Kidney (tissue), 14 donors: ENCODE data around the gene IPPK. TPM values are rescaled to one million over a fixed set of nuclear protein-coding genes. Genes with fewer than 3 reads are reported as not detected.

ENCODE experiments used
- DNase-seq, 5 donors: peaks; one replicate each; pipeline ENCODE4 v3.0.0-alpha.2; 2013 to 2020
- FAIRE-seq: peaks from 2 replicates; lab custom pipeline; 2012; peaks lifted over from hg19 to GRCh38; lab: Jason Lieb, UNC
- H3K27ac ChIP-seq, 2 donors: one replicate each; pipeline ENCODE4 v1.7.0; 2013; ENCODE audit warnings: low read depth in 2 of 2, low read length in 2 of 2, inconsistent platforms in 1 of 2
- H3K27me3 ChIP-seq: one replicate; pipeline ENCODE4 v1.7.1; 2013; ENCODE audit warnings: low read length, inconsistent platforms; ENCODE audit not compliant: control insufficient read depth, insufficient read depth
- H3K36me3 ChIP-seq, 3 donors: one replicate each; pipeline versions ENCODE4 v1.7.0 to v1.7.1; 2013; ENCODE audit warnings: low read length in 3 of 3, control low read depth in 1 of 3, inconsistent platforms in 1 of 3; ENCODE audit not compliant: insufficient read depth in 3 of 3, control insufficient read depth in 2 of 3
- H3K4me1 ChIP-seq, 3 donors: one replicate each; pipeline versions ENCODE4 v1.7.0 to v1.7.1; 2013; ENCODE audit warnings: low read length in 3 of 3, inconsistent platforms in 1 of 3, low read depth in 1 of 3; ENCODE audit not compliant: control insufficient read depth in 2 of 3, insufficient read depth in 2 of 3
- H3K4me3 ChIP-seq, 3 donors: one replicate each; pipeline versions ENCODE4 v1.7.0 to v1.8.1; 2013; ENCODE audit warnings: low read length in 3 of 3, control low read depth in 1 of 3, inconsistent platforms in 1 of 3
- H3K9ac ChIP-seq, 3 donors: one replicate each; pipeline versions ENCODE4 v1.7.0 to v1.7.1; 2013; ENCODE audit warnings: low read length in 3 of 3, control low read depth in 1 of 3, inconsistent platforms in 1 of 3
- H3K9me3 ChIP-seq, 3 donors: one replicate each; pipeline versions ENCODE4 v1.7.0 to v1.7.1; 2013; ENCODE audit warnings: low read length in 3 of 3, control low read depth in 1 of 3, inconsistent platforms in 1 of 3; ENCODE audit not compliant: control insufficient read depth in 2 of 3, insufficient read depth in 1 of 3
- intact Hi-C: fragments of 100-400 bp; cut with DNase I; formaldehyde crosslinking; loops from one replicate; pipeline ENCODE4 v1.11.1; 2022
- polyA plus RNA-seq: library from polyadenylated mRNA; stranded (reverse); fragments of 350-450 nt; fragmentation: Illumina TruSeq; extraction: RNeasy Lipid Tissue Mini Kit (QIAGEN cat#74804); gene quantifications from one replicate; pipeline ENCODE4 v1.2.3, GENCODE V29; 2014; ENCODE audit warnings: low read depth, low replicate concordance; ENCODE audit not compliant: insufficient read depth
- total RNA-seq: library from RNA; stranded (reverse); fragmentation: NEBNext Ultra II Directional; extraction: Animal tissue kit (Norgen Biotek cat#: 25700); gene quantifications from one replicate; pipeline ENCODE4 v1.2.1, GENCODE V29; 2021
- TF ChIP-seq, protein P1 (sequence below): IDR thresholded peaks from 3 replicates; pipeline ENCODE4 v1.5.1; 2012; ENCODE audit warnings: mild to moderate bottlenecking, moderate library complexity, borderline replicate concordance; ENCODE audit not compliant: insufficient read depth; ENCODE audit errors: extremely low read depth
- donor health status: control.
- donor health status: control.
- donor health status: control.
- donor health status: control.
- donor health status: control.
- donor health status: DM: yes; HTN: yes; CAD: no.
- donor health status: Normal renal cell carcinoma (clear cell type).

Gene IPPK
- total and polyA plus RNA-seq, 2 donors from 2014 or later = 7.3 to 10.2 TPM

DNA sequence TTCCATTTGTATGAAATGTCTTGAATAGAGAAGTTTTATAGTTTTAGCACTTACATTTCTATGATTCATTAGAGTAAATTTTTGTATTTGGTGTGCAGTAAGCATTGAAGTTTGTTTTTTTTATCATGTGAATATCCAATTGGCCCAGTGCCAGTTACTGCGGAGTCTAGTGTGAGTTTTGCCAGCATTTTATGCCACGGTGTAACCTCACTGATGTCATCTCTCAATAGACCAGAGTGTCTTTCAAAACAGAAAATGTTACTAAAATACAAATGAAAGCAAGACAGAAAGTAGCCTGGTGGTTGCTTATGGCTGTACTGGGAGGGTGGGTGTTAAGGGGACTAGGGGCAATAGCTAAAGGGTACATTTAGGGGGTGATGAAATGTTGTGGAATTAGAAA, 62.8 kb downstream of the IPPK start:
- peaks cover 0 to 5% (median 4%) of the 10 kb centered on the region in 3 donors for H3K36me3 ChIP-seq
- H3K27ac ChIP-seq = no peak overlapping the region
- TF ChIP-seq, protein P1, sequence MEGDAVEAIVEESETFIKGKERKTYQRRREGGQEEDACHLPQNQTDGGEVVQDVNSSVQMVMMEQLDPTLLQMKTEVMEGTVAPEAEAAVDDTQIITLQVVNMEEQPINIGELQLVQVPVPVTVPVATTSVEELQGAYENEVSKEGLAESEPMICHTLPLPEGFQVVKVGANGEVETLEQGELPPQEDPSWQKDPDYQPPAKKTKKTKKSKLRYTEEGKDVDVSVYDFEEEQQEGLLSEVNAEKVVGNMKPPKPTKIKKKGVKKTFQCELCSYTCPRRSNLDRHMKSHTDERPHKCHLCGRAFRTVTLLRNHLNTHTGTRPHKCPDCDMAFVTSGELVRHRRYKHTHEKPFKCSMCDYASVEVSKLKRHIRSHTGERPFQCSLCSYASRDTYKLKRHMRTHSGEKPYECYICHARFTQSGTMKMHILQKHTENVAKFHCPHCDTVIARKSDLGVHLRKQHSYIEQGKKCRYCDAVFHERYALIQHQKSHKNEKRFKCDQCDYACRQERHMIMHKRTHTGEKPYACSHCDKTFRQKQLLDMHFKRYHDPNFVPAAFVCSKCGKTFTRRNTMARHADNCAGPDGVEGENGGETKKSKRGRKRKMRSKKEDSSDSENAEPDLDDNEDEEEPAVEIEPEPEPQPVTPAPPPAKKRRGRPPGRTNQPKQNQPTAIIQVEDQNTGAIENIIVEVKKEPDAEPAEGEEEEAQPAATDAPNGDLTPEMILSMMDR = no peak
- intact Hi-C loops = no loop called here
- H3K9me3 ChIP-seq = peaks cover 0 to 5% (median 0%) of the 10 kb centered on the region in 3 donors
- no peaks in the 10 kb centered on the region for H3K27me3 ChIP-seq
- no peak overlapping the region for H3K4me3 ChIP-seq
- peaks cover 8 to 11% (median 9%) of the 10 kb centered on the region in 3 donors for H3K4me1 ChIP-seq
- FAIRE-seq (no peak), DNase-seq (no peak)
- no peak overlapping the region for H3K9ac ChIP-seq

DNA sequence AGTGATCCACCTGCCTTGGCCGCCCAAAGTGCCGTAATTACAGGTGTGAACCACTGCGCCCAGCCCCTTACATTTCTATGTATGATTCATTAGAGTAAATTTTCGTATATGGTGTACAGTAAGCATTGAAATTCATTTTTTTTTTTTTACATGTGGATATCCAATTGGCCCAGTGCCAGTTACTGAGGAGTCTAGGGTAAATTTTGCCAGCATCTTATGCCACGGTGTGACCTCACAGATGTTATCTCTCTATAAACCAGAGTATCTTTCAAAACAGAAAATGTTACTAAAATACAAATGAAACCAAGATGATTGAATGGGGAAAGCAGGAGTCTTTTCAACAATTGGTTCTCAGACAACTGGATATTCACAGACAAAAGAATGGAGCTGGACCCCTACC, 64.7 kb downstream of the IPPK start:
- DNase-seq (no peak), FAIRE-seq (no peak)
- intact Hi-C loops = no loop called here
- H3K4me3 ChIP-seq = no peak overlapping the region
- H3K27me3 ChIP-seq = no peaks in the 10 kb centered on the region
- no peak overlapping the region for H3K9ac ChIP-seq
- TF ChIP-seq, protein P1 = no peak
- H3K9me3 ChIP-seq = peaks cover 0 to 5% (median 0%) of the 10 kb centered on the region in 3 donors
- no peak overlapping the region for H3K27ac ChIP-seq
- H3K4me1 ChIP-seq = peaks cover 8 to 19% (median 11%) of the 10 kb centered on the region in 3 donors
- H3K36me3 ChIP-seq = no peaks in the 10 kb centered on the region

DNA sequence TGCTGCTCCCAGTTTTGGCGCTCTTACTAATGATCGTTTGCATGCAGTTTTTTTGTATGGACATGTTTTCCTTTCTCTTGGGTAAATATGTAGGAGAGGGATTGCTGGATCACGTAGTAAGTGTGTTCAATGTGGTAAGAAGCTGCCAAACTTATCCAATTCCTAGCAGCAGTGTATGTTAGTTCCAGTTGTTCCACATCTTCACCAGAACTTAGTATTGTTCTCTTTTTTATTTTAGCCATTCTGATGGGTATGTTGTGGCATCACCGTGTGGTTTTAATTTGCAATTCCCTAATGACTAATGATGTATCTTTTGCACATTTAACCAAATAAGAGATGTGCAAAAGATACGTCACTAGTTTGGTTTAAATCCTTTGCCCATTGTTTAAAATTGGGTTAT, 65.9 kb downstream of the IPPK start:
- H3K27ac ChIP-seq = no peak overlapping the region
- TF ChIP-seq, protein P1 = no peak
- no peak for DNase-seq
- H3K36me3 ChIP-seq = no peaks in the 10 kb centered on the region
- peaks cover 0 to 5% (median 0%) of the 10 kb centered on the region in 3 donors for H3K9me3 ChIP-seq
- H3K27me3 ChIP-seq = no peaks in the 10 kb centered on the region
- H3K4me3 ChIP-seq = no peak overlapping the region
- intact Hi-C loops = no loop called here
- no peak overlapping the region for H3K9ac ChIP-seq
- FAIRE-seq = no peak
- peaks cover 8 to 17% (median 11%) of the 10 kb centered on the region in 3 donors for H3K4me1 ChIP-seq

DNA sequence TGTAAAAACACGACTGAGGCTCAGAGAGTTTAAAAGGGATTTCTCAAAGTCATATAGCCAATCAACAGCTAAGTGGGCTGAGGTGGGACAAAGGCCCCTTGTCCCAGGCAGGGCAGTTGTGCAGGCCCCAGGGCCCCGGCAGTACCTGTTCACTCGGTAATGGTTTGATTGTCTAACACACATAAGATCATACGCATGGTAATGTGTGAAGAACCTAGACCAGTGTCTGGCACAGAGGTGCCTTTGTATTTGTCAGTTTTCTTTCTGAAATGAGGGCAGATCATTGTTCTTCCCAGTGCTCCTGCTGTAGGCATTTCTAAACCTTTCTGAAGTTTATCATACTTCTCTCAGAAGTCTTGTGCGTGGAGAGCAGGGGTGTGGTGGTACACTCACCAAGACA, 66.8 kb downstream of the IPPK start:
- Histone ChIP-seq H3K4me3 (no peak overlapping the region), H3K4me1 (peaks cover 1 to 19% (median 3%) of the 10 kb centered on the region in 3 donors), H3K9ac (no peak overlapping the region), H3K27me3 (no peaks in the 10 kb centered on the region), H3K9me3 (peaks cover 0 to 5% (median 0%) of the 10 kb centered on the region in 3 donors), H3K36me3 (no peaks in the 10 kb centered on the region), H3K27ac (no peak overlapping the region)
- FAIRE-seq (no peak), DNase-seq (no peak)
- intact Hi-C loops = no loop called here
- TF ChIP-seq, protein P1 = no peak
